Measurements from ENCODE around the gene SLC6A9.

SLC6A9 gene

DNA sequence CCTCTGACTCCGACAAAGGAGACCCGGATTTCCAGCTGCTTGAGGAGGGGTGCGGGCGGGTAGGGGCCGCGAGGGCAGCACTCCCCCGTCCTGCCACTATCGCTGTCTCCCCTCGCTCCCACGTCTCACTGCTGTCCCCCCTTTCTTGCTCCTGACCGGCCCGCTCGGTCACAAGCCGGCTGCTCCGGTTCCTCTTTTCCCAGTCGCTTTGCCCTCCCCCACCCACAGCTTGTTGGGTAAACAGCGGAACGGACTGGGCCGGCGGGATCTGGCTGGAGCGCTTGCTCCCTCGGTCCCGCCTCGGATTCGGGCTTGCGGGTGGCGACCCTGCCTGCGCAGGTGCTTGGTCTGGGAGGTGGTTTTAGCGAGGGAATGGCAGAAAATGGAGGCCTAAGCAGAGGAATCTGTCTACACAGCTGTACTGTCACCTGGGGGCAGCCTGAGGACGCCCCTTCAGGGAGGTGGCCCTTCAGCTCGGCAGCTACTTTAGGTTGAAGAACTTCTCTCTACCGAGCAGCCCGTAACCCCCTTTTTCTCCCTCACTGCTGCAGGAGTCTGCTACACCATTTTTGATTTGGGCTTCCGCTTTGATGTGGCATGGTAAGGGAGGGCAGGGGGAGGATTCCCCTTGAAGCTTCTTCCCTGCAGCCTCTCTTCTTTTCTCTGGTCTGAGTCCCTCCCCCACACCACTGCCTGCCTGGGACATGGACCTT lies 55.9 kb downstream of the SLC6A9 start:
- in situ Hi-C loops (cut with MboI; ENCODE audit: low sequenced_read_pairs), result no loop called here

DNA sequence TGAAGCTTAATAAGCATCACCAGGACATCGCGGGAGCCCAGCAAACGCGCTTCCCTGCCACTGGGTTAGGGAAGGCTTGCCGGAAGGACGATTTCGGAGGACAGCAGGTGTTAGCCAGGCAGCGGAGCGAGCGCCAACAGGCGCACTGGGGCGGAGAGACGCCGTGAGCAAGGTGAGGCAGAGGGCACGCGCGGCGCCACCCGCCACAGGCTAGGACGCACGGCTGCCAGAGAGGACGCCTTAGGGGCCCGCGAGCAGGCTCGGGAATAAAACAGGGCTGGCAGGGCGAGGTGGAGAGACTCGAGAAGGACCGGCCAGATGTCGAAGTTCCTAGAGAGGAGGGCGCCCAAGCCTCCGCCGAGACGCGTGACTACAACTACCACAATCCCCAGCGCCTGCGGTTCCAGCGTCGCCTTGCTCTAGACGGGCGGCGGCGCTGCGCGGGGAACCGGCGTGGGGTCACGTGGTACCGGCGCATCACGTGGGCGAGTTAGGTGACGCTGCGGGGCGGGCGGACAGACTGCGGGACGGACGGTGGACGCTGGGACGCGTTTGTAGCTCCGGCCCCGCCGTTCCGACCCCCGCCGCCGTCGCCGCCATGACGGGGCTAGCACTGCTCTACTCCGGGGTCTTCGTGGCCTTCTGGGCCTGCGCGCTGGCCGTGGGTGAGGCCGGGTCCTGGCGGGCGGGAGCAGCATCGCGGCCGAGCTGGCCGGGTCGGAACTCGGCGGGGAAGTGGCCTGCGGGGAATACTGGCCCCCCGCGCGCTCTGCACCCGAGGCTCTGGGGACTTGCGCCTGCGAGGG lies 56.6 kb downstream of the SLC6A9 start, which contains the start of gene ATP6V0B:
TSS of gene ATP6V0B (plus strand) at position 518 of the 806 bp plus-strand sequence. CDS start at position 599, 81 bp downstream.
- in situ Hi-C loops (cut with MboI; ENCODE audit: low sequenced_read_pairs), result no loop called here

DNA sequence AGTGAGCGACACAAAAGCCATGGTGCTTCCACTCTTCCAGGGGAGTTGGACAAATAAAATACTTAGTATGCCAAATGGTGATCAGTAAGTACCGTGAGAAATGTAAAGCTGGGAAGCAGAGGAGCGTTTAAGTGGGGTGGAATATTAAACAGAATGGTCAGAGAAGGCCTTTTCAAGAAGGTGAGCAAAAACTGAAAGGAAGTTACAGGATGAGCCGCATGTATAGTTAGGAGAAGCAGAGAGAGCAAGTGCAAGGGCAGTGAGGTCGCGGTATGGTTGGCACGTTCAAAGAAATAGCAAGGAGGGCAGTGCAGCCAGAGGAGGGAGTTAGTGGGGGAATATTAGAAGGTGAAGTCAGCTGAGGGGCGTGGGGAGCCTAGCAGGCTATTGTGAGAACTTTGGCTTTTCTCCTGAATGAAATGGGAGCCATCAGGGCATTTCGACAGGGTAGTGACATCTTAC lies 57.2 kb downstream of the SLC6A9 start:
- in situ Hi-C loops (cut with MboI; ENCODE audit: low sequenced_read_pairs), result no loop called here

GRCh38 chr1:43971336-43971980 lies 59.8 kb downstream of the SLC6A9 start:
- in situ Hi-C loops (cut with MboI; ENCODE audit: low sequenced_read_pairs), result no loop called here

DNA sequence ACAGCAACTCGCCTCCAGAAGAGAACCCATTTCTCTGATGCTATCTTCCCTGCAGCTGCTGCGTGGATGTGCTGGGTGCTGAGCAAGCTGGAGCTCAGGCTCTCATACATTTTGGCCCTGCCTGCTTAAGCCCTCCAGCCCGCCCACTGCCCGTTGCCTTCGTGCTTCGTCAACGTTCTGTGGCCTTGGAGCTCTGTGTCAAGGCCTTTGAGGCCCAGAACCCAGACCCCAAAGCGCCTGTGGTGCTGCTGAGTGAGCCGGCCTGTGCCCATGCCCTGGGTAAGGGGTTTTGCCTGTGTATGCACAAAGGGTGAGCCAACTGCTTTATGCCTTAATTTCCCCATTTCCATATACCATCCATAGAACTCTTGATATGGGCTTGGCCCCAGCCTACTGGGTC lies 60.4 kb downstream of the SLC6A9 start:
- in situ Hi-C loops (cut with MboI; ENCODE audit: low sequenced_read_pairs), result no loop called here

DNA sequence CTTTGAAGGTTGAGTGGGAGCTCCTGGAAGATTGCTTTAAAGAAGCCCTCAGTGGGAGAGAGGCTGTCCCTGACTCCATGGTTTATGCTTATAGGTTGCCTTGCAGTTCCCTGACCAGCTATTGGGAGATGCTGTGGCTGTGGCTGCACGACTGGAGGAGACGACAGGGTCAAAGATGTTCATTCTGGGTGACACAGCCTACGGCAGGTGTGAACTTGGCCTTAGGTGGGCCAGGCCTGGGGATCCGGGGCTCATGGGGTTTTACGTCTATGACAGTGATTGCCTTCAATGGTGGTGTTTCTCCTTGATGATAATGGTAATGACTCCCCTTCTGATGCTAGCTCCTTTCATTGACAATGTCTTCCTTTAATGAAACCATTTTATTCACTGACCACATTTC lies 60.8 kb downstream of the SLC6A9 start:
- in situ Hi-C loops (cut with MboI; ENCODE audit: low sequenced_read_pairs), result no loop called here

DNA sequence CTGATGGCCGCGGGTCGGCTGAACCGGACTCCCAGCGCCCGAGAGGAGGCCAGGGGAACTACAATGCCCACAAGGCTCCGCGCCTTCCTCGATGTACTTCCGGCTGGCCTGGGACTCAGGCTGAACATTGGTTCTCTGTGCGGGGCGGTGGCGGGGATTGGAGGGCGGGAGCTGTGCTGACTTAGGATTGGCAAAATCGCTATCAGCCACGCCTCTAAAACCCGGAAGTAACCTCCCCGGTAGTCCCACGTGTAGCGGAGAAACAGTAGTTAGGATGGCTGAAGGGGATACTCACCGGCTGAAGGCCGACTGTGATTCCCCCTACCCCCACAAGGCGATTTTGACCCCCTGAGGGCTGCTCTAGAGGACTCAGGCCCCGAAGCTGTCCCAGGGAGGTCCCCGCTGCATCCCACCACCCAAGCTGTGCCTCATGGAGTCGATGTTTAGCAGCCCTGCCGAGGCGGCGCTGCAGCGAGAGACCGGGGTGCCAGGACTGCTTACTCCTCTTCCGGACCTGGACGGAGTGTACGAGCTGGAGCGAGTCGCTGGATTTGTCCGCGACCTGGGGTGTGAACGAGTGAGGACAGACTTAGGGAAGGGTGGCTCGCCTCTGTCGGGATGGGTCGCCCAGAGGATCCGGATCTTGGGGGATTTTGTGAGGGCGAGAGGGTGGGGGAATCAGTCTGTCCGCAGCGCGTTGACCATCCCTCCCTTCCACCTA lies 61.4 kb downstream of the SLC6A9 start, which contains the start of gene DPH2:
TSS of gene DPH2 (plus strand) at position 265 of the 721 bp plus-strand sequence. CDS start at position 431, 166 bp downstream.
- in situ Hi-C loops (cut with MboI; ENCODE audit: low sequenced_read_pairs), result no loop called here

- in situ Hi-C loops (cut with MboI; ENCODE audit: low sequenced_read_pairs), result no loop called here
These were observed 61.9 kb downstream of the SLC6A9 start for GRCh38 chr1:43969416-43969745.

GRCh38 chr1:43968348-43968948 lies 62.8 kb downstream of the SLC6A9 start:
- in situ Hi-C loops (cut with MboI; ENCODE audit: low sequenced_read_pairs), result no loop called here

- in situ Hi-C loops (cut with MboI; ENCODE audit: low sequenced_read_pairs), result no loop called here
These were observed 65.9 kb downstream of the SLC6A9 start for GRCh38 chr1:43965316-43965715.

GRCh38 chr1:43963890-43964289 lies 67.4 kb downstream of the SLC6A9 start:
- in situ Hi-C loops (cut with MboI; ENCODE audit: low sequenced_read_pairs), result no loop called here

GRCh38 chr1:43963006-43963405 lies 68.3 kb downstream of the SLC6A9 start:
- in situ Hi-C loops (cut with MboI; ENCODE audit: low sequenced_read_pairs), result no loop called here

DNA sequence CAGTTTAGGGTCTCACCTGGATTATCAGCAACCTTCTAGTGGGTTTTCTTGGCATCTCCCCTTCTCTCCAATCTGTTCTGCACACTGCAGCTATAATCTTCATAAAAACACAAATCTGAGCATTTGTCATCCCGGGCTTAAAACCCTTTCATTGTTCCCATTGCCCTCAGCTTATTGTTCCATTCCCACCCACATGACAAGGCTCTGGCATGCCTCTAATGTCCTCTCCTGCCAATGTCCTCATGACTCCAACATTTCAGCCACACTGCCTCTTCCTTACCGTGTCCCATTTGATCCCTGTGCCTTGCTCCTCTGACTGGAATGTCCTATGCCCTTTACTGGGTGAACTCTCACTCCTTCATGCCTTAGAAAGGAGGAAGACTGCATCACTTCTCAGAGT lies 68.9 kb downstream of the SLC6A9 start:
- in situ Hi-C loops (cut with MboI; ENCODE audit: low sequenced_read_pairs), result no loop called here

DNA sequence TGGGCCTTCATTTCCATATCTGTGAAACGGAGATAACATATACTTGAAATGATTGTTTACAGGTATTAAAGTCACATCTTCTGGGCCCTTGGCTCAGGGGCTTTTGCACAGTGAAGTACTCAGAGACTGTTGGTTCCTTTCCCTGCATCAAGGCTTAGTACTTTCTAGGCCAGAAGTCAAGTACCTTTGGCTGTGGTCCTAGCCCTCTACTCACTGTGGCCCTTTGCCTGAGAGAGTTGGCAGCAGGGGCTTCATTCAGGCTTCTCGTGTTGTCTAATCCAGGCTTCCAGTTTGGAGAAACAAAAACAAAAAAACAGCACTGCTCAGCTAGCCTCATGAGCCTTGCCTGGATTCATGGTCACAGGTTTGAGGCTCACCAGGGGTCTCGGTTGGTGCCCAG lies 69.6 kb downstream of the SLC6A9 start:
- in situ Hi-C loops (cut with MboI; ENCODE audit: low sequenced_read_pairs), result no loop called here

DNA sequence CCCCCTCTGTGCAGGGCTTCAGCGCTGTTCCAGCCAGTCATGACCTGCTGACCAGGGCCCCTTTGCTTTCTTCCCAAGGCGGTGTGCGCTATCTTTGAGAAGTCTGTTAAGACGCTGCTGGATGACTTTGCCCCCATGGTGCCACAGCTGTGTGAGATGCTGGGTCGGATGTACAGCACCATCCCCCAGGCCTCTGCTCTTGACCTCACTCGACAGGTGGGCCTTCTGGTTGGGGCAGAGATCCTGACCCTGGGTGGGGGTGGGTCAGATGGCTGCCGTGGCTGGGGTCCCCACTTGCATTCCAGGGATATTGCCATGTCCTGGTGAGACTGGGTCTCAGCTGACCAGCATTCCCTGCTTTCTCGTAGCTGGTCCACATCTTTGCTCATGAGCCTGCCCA lies 70.5 kb downstream of the SLC6A9 start:
- in situ Hi-C loops (cut with MboI; ENCODE audit: low sequenced_read_pairs), result no loop called here

DNA sequence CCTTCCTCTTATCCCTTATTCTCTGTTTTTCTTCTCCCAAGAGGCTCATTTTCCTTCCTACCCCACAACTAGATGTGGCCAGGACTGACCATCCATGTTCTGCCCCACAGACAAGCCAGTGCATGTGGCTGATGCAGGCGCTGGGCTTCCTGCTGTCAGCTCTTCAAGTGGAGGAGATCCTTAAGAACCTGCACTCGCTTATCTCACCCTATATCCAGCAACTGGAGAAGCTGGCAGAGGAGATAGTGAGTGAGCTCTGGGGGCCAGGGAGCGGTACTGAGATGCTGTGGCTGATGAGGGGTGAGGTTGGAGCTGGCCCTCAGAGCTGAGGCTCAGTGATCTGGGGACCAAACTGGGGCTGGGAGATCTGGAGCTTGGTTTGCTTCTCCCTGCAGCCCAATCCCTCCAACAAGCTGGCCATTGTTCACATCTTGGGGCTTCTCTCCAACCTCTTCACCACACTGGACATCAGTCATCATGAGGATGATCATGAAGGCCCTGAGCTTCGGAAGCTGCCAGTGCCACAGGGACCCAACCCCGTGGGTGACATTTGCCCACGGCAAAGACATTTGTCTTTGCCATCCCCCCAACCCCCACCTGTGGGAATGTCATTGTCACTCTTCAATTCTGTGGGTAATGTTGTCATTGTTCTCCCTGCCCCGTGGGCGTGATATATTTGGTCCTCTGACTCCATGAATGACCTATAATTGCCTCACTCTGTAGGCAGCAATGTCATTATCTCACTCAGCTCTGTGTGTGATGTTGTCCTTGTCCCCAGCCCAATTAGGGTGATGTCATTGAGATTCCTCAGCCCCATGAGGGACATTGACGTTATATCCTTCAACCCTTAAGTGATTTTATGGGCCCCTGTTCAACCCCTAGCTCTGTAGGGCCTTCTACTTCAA lies 72.7 kb downstream of the SLC6A9 start:
- in situ Hi-C loops (cut with MboI; ENCODE audit: low sequenced_read_pairs), result no loop called here

GRCh38 chr1:43957407-43958040 lies 73.7 kb downstream of the SLC6A9 start:
- in situ Hi-C loops (cut with MboI; ENCODE audit: low sequenced_read_pairs), result no loop called here

DNA sequence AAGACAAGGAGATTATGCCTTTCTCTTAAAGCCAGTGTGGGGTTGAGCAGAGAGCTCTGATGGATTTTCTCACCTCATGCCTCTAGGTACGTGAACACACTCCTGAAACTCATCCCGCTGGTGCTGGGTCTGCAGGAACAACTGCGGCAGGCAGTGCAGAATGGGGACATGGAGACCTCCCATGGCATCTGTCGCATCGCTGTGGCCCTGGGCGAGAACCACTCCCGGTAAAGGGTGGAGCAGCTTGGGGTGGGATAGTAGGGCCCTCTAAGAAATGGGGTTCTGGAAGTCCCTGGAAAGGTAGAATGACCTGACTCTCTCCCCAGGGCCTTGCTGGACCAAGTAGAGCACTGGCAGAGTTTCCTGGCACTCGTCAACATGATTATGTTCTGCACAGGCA lies 75.0 kb downstream of the SLC6A9 start:
- in situ Hi-C loops (cut with MboI; ENCODE audit: low sequenced_read_pairs), result no loop called here

GRCh38 chr1:43954036-43954435 lies 77.2 kb downstream of the SLC6A9 start:
- in situ Hi-C loops (cut with MboI; ENCODE audit: low sequenced_read_pairs), result no loop called here
